HEK293 (cell line): ENCODE measurements around the gene GBP5.
"Not testable (repeated sequence)": the region's sequence is repeated elsewhere in the genome, so short reads cannot be mapped to it uniquely, and the experiment has no call there.

Experiments used
- CTCF ChIP-seq: fragments of 450-650 bp; formaldehyde crosslinking; IDR thresholded peaks from 2 replicates; pipeline ENCODE4 v1.5.1; 2016; ENCODE audit warnings: missing biosample characterization, missing genetic modification characterization
- FEZF1 ChIP-seq: fragments of 450-650 bp; formaldehyde crosslinking; IDR thresholded peaks from 2 replicates; pipeline ENCODE4 v1.5.1; 2016; ENCODE audit warnings: missing biosample characterization, missing genetic modification characterization
- GLI4 ChIP-seq: fragments of 450-650 bp; formaldehyde crosslinking; IDR thresholded peaks from 2 replicates; pipeline ENCODE4 v1.5.1; 2016; ENCODE audit warnings: missing biosample characterization, missing genetic modification characterization
- MZF1 ChIP-seq: fragments of 450-650 bp; formaldehyde crosslinking; IDR thresholded peaks from 2 replicates; pipeline ENCODE4 v1.5.1; 2017; ENCODE audit warnings: missing biosample characterization, missing genetic modification characterization, borderline replicate concordance
- ZFP37 ChIP-seq: fragments of 450-650 bp; formaldehyde crosslinking; IDR thresholded peaks from 2 replicates; pipeline ENCODE4 v1.5.1; 2016; ENCODE audit warnings: missing biosample characterization, missing genetic modification characterization
- ZNF121 ChIP-seq: fragments of 450-650 bp; formaldehyde crosslinking; IDR thresholded peaks from 2 replicates; pipeline ENCODE4 v1.5.1; 2016; ENCODE audit warnings: missing biosample characterization, missing genetic modification characterization
- ZNF138 ChIP-seq: fragments of 450-650 bp; formaldehyde crosslinking; IDR thresholded peaks from 2 replicates; pipeline ENCODE4 v1.5.1; 2016; ENCODE audit warnings: missing biosample characterization, missing genetic modification characterization, borderline replicate concordance
- ZNF248 ChIP-seq: fragments of 450-650 bp; formaldehyde crosslinking; IDR thresholded peaks from 2 replicates; pipeline ENCODE4 v1.5.1; 2017; ENCODE audit warnings: missing biosample characterization, missing genetic modification characterization
- ZNF571 ChIP-seq: fragments of 450-650 bp; formaldehyde crosslinking; IDR thresholded peaks from 2 replicates; pipeline ENCODE4 v1.5.0; 2017; ENCODE audit warnings: missing biosample characterization, missing genetic modification characterization
- ZNF621 ChIP-seq: fragments of 450-650 bp; formaldehyde crosslinking; IDR thresholded peaks from 2 replicates; pipeline ENCODE4 v1.5.1; 2017; ENCODE audit warnings: missing biosample characterization, missing genetic modification characterization
- ZNF792 ChIP-seq: fragments of 450-650 bp; formaldehyde crosslinking; IDR thresholded peaks from 2 replicates; pipeline ENCODE4 v1.5.1; 2016; ENCODE audit warnings: missing biosample characterization, missing genetic modification characterization
- TF ChIP-seq, protein P1 (sequence below): fragments of 450-650 bp; formaldehyde crosslinking; IDR thresholded peaks from 2 replicates; pipeline ENCODE4 v1.5.1; 2016; ENCODE audit warnings: missing biosample characterization, missing genetic modification characterization

DNA sequence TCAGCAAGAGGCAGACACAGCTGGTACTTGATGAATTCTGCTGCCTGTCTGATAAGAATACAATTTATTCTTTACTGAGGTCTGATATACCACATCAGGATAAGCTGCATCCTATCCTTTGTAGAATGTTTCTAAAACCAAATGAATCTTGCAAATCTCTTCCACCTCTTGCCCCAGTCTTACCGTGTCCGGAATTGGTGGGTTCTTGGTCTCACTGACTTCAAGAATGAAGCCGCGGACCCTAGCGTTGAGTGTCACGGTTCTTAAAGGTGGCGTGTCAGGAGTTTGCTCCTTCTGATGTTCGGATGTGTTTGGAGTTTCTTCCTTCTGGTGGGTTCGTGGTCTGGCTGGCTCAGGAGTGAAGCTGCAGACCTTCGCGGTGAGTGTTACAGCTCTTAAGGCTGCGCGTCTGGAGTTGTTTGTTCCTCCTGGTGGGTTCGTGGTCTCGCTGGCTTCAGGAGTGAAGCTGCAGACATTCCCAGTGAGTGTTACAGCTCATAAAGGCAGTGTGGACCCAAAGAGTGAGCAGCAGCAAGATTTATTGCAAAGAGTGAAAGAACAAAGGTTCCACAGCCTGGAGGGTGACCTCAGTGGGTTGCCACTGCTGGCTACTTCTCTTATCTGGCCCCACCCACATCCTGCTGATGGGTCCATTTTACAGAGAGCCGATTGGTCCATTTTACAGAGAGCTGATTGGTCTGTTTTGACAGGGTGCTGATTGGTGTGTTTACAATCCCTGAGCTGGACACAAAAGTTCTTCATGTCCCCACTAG lies at the start of gene GBP5:
- not testable (repeated sequence) for TF ChIP-seq ZNF571 (tag by site-specific recombination); CTCF; ZNF792 (tag by site-specific recombination); ZNF138; ZNF621; ZNF248; ZNF121 (tag by site-specific recombination); GLI4 (tag by site-specific recombination); ZFP37 (tag by site-specific recombination); MZF1 (tag by site-specific recombination); FEZF1 (tag by site-specific recombination)
- TF ChIP-seq, protein P1, sequence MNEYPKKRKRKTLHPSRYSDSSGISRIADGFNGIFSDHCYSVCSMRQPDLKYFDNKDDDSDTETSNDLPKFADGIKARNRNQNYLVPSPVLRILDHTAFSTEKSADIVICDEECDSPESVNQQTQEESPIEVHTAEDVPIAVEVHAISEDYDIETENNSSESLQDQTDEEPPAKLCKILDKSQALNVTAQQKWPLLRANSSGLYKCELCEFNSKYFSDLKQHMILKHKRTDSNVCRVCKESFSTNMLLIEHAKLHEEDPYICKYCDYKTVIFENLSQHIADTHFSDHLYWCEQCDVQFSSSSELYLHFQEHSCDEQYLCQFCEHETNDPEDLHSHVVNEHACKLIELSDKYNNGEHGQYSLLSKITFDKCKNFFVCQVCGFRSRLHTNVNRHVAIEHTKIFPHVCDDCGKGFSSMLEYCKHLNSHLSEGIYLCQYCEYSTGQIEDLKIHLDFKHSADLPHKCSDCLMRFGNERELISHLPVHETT (tag by site-specific recombination) = not testable (repeated sequence)
